RPMI7951 (cell line): Measurements from ENCODE around the gene COQ8B. TPM values are rescaled to one million over a fixed set of nuclear protein-coding genes. Genes with fewer than 3 reads are reported as not detected.
A peak's percentile ranks its signal among the peaks of the same experiment; 100 is the strongest.
"Not testable (repeated sequence)": the region's sequence is repeated elsewhere in the genome, so short reads cannot be mapped to it uniquely, and the experiment has no call there.

Experiments
- DNase-seq: peaks from one replicate; pipeline ENCODE4 v3.0.0-alpha.2; 2012; ENCODE audit warnings: low read depth
- total RNA-seq: library from RNA; depleted of rRNA; stranded (reverse); fragments of >200 nt; shearing (Covaris generic); gene quantifications from 2 replicates; pipeline ENCODE4 v1.2.3, GENCODE V29; 2014

The COQ8B gene
- total RNA-seq, 1 experiment from 2014 or later, result 18.9 TPM

- DNase-seq, result no peak
These were observed 47.6 kb downstream of the COQ8B start for GRCh38 chr19:40668991-40669614.

DNA sequence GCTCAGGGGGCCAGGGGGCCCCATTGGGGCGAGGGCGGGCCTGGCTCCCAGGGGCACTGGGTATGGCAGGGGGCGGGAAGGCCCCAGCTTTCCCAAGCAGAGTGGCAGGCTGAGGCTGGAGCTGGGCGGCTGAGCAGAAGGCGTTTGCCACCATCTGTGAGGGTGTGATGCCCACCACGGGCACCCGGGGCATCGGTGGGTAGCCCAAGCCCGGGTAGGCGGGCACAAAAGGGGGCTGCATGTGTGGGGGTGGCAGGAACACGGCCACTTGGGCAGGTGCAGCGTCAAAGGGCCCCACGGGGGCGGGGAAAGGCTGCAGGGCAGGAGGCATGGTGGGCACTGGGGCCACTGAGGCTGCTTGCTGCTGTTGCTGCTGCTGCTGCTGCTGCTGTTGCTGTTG lies 49.1 kb downstream of the COQ8B start:
- DNase-seq, result no peak

DNA sequence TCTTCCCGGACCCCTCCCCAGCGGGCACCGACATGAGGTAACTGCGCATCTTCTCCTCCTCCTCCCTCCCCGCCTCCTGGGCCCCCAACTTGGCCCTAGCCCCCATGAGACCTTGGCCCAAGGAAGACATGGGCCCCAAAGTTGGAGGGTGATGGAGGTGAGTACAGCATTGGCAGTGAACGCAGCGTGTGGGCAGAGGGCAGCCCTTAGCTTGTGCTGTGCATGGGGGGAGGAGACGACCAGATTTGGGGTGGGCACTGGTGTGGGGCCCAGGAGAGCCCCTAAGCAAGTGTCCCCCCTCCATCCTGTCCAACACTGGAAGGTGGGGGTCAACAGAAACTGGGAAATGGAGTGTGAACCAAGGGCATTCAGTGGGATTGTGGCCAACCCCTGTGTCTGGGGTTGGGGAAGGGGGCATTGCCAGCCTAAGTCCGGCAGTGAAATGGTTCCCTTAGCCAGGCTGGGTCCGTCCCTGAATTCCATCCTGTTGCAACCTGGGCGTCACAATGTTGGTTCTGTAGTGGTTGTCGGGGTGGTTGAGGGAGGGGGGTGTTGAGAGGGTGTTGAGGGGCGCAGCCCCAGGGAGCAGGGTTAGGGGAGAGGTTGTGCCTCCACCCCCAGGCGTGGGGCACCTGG lies 49.8 kb downstream of the COQ8B start:
- no peak for DNase-seq

GRCh38 chr19:40663695-40664692 lies 52.7 kb downstream of the COQ8B start:
- DNase-seq, result peak; percentile 54

DNA sequence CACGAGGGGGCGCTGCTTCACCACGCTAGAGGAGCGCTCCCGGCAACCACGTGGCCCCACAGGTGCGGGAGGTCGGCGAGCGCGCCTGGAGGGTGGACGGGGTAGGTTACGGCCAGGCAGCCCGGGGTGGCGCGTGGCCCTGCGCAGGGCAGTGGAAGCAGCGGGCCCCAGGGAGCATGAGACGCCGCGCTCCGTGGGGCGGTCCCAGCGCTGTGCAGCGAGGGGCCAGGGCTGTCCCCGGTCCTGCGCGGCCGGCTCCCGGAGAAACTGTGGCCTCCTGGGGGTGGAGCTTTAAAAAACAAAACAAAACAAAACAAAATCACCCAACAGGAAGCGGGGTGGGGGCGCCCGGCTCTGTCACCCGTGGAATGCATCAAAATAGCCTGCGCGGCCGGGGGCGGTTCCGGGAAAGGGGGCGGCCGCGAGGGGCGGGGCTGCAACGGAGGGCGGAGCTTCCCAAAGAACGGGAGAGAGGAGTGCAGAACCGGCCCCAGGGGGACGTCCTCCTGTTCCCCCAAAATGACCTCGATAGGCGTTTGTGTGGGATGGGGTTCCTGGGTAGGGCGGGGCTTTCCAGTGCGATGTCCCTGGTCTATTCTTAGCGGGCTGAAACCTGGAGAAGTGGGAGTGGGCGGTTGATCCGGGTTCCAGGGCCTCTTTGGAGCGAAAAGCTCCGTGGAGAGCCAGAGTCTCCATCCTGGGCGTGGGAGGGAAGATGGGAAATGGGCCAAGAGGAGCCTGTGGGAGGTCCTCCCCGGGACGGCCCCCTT lies 53.6 kb downstream of the COQ8B start:
- DNase-seq, result peak; percentile 80

DNA sequence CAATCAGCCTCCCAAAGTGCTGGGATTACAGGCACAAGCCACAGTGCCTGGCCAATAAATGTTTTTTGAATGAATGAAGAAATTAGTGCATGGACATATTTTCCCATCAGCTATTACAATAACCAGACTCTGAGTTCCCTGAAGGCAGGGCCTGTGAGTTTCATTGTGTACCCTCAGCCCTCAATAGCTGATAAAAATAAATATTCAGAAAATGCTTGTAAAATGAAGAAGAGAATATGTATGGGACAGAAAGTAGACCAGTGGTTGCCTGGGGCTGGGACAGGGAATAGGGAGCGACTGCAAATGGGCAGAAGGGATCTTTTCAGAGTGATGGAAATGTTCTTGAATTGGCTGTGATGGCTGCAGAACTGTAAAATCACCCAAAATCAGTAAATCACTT lies 55.1 kb downstream of the COQ8B start:
- no peak for DNase-seq

GRCh38 chr19:40659566-40659965 lies 57.1 kb downstream of the COQ8B start:
- DNase-seq, result no peak

- DNase-seq, result no peak
These were observed 57.6 kb downstream of the COQ8B start for GRCh38 chr19:40659116-40659515.

DNA sequence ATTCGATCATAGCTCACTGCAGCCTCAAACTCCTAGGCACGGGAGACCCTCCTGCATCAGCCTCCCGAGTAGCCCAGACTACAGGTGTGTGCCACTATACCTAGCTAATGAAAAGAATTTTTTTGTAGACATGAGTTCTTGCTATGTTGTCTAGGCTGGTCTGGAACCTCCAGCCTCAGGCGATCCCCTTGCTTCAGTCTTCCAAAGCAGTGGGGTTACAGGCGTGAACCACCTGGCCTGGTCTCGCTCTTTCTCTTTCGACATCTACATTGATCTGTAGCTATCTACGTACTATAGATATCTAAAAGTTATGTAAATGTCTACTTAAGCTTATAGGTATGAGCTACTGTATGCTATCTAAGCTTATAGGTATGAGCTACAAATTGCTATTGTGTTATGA lies 58.7 kb downstream of the COQ8B start:
- DNase-seq, result no peak

DNA sequence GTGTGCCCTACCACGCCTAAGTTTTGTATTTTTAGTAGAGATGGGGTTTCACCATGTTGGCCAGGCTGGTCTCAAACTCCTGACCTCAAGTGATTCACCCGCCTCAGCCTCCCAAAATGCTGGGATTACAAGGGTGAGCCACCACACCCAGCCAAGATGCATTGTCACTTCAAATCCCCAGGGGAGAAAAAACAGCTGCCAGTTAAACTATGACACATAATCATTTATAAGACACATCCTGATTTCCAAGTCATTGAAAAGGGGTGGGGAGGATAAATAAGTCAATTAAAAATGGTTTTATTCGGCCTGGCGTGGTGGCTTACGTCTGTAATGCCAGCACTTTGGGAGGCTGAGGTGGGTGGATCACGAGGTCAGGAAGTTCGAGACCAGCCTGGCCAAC lies 61.0 kb downstream of the COQ8B start:
- DNase-seq, result not testable (repeated sequence)

- DNase-seq, result not testable (repeated sequence)
These were observed 64.4 kb downstream of the COQ8B start for GRCh38 chr19:40652303-40652702.

GRCh38 chr19:40650749-40651305 lies 65.9 kb downstream of the COQ8B start:
- DNase-seq, result peak; percentile 43

GRCh38 chr19:40649903-40650675 lies 66.6 kb downstream of the COQ8B start:
- DNase-seq, result not testable (repeated sequence)

DNA sequence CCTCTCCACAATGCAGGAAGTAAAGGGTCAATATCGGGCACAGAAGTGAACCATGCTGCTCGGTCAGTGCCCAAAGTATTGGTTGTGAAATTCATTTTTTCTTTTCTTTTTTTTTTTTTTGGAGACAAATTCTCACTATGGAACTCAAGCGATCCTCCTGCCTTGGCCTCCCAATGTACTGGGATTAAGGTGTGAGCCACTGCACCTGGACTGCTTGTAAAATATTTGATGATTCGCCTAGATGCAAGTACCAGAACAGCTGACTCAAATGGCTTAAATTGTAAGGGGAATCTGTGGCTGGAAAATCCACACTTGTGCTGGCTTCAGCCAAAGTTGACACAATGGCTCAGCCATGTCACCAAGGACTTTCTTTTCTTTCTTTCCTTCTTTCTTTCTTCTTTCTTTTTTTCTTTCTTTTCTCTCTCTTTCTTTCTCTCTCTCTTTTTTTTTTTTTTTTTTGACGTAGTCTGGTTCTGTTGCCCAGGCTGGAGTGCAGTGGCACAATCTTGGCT lies 69.9 kb downstream of the COQ8B start:
- no peak for DNase-seq

- no peak for DNase-seq
These were observed 73.9 kb downstream of the COQ8B start for GRCh38 chr19:40642757-40643305.

DNA sequence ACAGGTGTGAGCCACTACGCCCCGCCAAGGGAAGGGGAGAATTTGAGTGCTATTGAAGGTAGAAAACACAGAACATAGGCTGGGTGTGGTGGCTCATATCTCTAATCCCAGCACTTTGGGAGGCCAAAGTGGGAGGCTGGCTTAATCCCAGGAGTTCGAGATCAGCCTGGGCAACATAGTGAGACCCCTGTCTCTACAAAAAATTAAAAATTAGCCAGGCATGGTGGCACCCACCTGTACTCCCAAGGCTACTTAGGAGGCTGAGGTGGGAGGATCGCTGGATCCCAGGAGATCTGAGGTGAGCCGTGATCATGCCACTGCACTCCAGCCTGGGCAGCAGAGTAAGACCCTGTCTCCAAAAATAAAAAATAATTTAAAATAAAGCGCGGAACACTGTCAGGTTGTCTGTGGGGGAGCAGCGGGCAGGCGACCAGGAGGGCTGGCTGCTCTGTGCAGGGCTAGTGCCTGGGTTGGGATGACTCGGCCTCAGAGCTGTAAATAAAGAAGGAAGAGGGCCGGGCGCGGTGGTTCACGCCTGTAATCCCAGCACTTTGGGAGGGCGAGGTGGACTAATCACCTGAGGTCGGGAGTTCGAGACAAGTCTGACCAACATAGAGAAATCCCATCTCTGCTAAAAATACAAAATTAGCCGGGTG lies 74.5 kb downstream of the COQ8B start:
- DNase-seq, result no peak
